GM19035 (cell line): ENCODE measurements around the gene GPRC5B.

Experiments used
- ATAC-seq: cut with Tn5 transposase; IDR thresholded peaks from one replicate; pipeline ENCODE4 v1.9.1; 2021; ENCODE audit not compliant: unreplicated experiment

The GPRC5B gene

DNA sequence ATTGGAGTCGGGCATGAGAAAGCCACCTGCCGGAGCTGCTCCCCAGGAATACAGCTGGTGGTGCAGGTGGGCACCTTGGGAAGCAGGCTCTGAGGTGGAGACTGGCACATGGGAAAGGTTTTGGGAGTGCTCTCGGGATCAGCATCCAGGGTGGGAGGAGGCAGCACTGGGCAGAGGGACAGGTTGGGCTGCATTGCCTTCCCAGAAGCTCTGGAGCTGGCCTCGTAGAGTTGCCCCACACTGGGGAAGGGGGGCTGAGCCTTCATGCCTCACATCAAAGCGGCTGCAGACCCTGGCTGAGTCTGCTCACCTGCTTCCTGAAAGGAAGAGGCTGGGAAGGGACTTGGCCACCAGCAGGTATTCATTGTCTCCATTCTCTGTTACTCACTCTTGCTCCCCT, 13.5 kb upstream of the GPRC5B start:
- ATAC-seq: no peak

DNA sequence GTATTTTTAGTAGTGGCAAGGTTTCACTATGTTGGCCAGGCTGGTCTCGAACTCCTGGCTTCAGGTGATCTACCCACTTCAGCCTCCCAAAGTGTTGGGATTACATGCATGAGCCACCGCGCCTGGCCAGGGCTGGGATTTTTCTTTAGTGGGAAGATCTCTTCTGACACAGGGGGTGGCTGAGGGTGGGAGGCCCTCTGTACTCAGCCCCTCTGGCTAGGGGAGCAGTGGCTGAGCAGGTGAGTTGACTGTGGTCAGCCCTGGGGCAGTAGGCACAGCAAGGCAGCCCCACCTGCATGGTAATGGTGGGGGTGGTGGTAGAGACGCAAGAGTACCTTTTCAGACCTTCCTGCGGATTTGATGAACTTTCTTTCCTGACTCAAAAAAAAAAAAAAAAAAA, 12.3 kb upstream of the GPRC5B start:
- ATAC-seq: no peak

DNA sequence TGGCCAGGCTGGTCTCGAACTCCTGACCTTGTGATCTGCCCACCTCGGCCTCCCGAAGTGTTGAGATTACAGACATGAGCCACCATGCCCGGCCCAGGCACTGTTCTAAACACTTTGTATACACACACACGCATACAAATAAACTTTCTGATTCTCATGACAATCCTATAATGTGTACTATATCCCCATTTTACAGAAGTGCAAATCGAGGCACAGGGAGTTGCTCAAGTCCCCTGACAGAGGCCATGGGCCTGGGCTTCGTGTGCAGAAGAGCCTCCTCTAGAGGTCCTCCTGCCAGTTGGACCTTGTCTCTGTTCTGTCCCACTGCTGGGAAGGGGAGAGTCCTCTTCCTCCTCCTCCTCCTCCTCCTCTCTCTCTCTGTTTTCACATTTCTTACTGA, 9.9 kb upstream of the GPRC5B start:
- ATAC-seq: no peak

DNA sequence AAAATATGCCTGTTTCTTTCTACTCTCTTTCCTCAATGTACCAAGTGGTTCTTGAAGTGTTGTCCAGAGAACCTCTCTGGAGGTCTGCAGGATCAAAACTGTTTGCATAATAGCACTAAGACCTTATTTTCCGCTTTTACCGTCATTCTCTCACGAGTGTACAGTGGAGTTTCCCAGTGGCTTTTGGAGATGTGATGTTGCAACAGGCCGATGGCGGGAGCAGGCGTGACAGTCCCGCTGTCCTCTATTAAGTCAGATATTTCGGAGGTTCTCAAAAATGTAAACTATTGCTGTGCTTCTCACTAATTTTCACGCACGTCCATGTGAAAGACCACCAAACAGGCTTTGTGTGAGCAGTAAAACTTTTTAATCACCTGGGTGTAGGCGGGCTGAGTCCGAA, 8.3 kb upstream of the GPRC5B start:
- ATAC-seq: no peak

DNA sequence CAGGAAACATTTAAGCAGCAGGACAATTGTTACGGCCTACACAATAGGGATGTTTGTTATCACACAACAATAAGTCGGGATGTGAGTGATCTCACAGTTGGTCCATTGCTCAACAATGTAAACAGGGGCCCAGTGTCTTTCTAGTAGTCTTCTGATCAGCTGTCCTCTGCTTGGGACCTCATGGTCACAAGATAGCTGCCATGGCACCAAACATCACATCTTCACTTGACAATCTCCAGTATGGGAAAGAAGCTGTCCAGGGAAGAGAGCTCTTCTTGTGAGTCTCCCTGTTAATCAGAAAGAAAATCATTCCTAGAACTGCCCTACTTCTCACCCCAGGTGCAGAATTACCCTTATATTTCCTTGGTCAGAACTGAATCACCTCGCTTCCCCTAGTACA, 6.3 kb upstream of the GPRC5B start:
- ATAC-seq: no peak

DNA sequence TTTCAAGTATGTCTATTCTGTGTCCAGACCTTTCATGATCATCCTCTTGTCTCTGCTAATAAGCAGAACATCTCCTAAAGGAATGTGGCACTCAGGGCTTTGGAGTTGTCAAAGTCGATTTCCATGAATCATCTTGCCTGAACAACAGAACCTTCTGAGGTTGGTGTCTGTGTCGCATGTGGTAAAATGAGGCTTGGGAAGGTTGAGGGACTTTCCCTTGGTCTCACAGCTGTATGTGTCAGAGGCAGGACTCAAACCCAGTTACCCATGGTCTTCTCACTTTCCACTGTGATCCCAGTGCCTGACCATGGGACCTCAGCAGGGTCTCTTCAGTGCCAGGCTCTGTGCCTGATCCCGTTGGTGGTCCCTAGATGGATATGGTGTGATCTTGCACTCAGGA, 4.2 kb upstream of the GPRC5B start:
- ATAC-seq: no peak

DNA sequence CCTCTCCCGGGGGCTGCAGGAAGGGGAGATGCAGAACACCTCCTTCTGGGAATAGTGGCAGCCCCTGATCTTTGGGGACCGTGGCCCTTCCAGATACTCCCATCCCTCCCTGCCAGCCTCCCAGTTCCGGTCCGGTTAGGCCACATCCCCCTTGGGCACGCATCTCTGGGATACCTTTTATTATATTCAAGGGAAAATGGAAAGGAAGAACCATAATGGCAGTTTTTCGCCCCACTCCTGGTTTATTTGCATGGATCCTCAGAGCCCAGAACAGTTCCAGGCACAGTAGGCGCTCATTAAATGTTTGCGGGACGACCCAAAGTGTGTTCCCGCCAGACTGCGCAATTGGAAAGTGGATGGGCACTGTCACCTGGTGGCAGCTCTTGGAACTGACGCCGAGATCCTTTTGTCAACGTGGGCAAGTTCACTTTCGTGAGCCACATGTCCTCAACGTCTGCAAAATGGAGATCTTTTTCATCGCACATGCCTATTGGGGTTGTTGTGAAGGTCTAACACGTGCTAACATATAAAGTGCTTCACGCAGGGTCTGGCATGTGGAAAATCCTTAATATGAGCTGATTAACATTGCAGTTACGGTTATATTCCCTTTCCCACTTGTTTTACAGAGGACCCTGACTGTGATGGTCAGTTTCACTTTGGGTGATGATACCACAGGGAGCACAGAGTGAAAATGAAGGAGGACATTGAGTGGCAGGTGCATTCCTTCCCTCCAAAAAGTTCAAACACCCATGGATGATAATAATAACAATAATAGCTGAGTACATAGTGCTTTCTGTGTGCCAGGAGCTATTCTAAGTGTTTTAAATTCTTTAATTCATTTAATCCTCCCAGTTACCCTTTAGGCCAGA, 1.7 kb upstream of the GPRC5B start:
- ATAC-seq: no peak

DNA sequence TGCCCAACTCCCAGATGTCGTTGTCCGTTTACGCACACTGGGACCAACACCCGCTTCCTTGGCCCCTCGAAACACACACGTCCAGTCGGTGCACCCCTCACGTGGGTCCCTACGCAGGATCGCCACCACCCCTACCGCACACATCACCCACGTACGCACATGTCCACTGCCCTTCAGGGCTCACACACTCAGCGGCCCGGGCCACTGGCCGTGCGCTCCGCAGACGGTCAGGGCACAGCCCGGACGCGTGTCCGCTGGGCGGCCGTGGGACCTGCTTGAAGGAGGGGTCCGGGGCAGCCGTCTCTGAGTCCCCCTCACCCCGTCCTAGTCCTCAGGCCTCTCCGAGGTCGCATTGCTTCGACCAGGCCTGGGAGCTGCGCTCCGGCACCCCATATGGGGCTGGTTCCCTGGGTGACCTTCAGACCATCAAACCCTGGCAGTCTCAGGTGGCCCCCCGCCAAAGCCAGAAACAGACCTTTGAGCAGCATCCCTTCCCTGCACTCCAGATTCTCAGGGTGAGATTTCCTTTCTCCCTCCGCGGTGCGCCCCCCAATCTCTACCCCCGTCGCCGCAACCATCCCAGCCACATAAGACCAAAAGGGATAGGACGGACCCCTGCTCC, 914 bp upstream of the GPRC5B start:
- no peak for ATAC-seq

DNA sequence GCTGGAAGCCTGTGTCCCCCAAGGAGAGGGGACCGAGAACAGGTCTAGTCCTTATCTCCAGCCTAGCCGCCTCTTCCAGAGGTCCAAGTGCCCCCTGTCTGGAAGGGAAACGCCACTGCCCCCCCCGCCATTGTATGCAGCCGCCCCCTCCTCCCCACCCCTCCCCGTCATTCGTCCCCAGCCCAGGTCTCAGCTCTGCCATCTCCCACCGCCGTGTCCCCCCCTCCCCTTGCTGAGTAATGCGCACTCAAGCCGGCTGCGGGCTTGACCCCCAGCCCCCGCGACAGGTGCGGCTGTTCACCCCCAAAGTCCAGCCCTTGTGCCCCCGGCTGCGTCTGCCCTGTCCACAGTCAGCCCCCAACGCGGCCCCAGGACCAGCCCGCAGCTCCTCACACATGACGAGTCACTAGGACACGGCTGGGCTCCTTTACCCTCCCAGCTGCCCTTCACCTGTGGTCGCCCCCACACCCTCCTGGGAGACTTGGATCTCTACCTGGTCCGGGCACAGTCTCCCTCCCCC, 622 bp downstream of the GPRC5B start:
- ATAC-seq: no peak

DNA sequence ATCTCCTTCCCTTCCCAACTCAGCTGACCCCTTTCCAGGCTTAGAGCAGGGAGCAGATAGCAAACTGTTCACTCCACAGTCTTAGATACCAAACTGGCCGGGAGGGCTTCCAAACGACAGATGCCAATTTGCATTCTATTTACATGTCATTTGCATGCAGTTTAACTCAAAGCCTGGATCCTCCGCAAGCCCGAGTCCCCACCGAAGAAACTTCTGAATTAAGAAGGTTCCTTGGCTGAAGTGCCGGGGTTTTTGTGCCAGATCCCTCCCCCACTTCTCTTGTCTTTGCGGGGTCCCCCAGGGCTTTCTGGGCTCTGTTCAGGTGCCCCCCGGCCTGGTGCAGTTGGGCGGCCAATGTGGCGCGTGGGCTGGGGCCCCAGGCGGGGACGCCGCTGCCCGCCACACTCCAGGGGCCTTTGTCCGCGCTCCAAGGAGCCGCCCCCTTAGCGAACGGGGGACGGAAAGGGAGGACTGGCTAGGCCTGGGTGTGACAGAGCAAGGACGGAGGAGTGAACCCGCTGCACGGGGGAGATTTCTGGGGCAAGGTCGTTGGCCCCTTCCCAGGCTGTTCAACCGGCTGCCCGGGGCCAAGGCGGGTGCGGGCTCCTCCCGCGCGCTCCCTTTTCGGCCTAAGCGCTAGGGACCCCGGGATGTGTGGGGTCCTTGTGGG, 1.2 kb downstream of the GPRC5B start:
- ATAC-seq: no peak

DNA sequence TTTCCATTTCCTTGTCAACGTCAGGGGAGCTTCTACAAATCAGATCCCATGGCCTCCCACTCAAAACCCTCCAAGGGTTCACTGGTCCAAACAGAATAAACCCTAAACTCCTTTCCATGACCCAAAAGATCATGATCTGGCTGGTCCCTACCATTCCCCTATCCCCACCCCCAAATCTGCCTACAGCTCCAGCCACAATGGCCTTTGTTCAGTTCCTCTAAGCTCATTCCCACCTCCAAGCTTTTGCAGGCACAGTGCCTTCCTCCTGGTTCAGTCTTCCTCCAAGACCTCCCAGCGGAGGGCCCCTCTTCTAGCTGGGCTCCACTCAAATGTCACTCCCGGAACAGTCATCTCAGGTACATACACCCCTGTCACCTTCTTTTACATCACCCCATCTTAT, 2.0 kb downstream of the GPRC5B start:
- ATAC-seq: no peak

DNA sequence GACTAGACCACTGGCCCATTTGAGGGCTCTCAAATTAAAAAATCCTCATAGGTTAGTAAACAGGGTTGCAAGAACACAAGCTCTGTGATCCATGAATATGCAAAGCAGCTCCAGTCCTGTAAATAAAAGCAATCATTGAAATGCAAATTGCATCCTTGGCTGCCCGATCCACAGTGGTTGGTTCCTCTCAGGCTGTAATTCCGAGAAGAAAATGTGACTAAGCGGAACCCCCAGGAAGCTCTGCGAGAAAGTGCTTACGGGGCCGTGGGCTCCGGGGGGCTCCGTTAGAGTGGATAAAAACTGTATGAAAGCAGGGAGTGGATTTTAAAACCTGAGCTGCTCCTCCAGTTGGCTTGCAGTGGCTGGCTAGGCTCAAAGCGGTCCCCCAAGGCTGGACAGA, 2.5 kb downstream of the GPRC5B start:
- ATAC-seq: no peak

DNA sequence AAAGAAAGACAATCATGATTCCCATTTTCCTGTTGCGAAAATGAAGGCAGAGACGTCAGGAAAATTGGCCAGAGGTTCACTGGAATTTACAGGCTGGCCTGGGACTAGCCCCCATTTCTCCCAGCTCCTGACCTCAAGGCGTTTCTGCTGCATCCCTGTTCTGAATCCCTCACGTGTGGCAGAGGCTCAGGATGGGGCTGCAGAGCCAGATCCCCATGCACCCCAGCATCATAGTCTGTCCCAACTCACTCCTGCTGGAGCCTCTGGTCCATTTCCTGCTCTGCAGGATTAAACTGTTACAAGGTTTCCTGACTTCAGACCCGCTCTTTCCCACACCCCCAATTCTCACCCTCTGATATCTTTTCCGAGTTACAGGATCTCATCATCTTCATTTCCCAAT, 2.9 kb downstream of the GPRC5B start:
- no peak for ATAC-seq

DNA sequence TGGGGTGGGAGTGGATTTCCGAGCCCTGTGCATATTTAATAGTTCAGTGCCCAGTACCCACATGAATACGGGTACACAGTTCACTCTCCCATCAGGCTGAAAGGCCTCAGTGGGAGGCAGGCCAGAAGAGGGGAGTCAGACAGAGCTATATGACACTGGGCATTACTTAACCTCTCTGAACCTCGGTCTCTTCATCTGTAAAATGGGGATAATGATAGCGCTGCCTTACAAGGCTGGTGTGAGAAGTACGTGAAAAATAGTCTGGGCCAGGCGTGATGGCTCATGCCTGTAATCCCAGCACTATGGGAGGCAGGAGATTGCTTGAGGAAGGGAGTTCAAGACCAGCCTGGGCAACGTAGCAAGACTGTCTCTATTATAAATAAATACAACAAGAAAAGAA, 3.6 kb downstream of the GPRC5B start:
- no peak for ATAC-seq

DNA sequence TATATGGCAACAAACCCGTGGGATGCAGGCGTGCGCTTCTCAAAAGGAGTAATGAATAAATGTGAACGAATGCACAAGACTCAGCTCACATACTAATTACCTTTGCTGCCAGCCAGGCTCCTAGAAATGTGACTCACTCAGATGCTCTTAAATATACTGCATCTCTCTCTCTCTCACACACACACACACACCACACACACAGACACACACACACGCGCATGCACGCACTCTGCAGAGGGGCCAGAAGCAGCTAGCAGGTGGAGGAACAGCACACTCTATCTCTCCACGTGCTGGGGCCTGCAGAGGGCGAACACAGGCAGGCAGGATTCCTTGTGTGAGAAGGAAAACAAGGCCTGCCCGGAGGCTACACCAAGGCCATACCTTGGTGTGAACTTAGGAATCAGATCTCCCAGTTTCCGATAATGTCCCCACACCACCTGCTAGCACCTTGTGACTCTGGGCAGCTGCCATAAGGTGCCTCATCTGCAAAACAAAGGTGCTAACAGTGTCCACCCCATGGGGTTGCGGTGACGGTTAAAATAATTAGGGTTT, 5.3 kb downstream of the GPRC5B start:
- no peak for ATAC-seq

DNA sequence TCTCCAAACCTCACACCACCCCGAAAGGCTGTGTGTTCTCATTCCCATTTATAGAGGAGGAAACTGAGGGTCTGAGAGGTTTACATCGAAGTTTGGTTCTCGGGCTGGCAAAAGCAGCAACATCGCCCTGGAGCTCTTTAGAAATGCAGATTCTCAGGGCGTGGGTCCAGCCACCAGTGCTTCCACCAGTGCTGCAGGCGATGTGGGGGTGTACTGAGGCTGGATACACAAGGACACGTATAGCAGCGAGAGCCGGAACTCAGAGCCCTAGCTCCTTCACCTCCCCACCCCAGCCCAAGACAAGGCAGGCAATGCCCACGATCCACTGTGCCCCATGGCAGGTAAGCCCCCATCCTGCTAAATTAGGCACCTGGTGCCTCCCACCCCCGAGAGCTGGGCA, 5.9 kb downstream of the GPRC5B start:
- ATAC-seq: no peak

DNA sequence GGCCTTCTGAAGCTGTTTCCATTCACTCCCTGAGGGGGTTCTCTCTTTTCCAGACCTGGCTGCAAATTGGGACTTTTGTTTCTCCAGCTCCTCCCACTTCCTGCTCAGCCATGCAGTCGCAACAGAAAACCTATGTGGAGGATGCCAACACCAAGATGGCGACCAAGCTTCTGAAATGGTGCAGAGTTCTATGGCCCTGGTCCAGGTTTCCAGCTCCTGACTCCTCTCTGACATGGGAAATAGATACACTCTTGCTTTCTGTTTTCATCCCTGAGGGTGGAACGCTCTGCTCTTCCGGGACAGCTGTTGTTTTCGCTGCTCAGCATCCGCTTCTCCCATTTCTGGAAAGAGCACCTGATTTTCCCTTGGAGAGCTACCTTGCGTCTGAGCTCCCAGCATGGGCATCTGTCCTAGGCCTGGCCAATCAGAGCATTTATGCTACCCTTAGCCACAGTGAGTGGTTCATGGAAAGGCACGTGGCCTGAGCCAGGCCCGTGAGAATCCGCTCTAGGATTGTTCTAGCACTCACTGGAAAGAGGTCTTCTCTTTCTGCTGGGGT, 8.1 kb downstream of the GPRC5B start:
- no peak for ATAC-seq

DNA sequence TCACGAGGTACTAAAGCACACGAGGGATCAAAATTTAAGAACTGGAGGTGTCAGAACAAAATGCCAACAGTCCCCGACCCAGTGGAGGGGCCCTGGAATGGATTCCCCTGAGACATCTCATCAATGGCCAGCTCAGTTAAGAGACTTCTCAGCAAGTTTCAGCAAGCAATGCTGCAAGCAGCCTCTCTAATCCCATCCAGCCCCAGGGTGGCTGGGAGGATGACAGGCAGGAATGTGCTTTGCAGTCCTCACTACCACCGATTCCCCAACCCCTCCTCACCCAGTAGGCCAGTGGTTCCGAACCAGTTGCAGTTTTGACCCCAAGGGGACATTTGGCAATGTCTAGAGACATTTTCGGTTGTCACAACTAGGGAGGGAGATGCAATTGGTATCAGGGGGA, 8.7 kb downstream of the GPRC5B start:
- no peak for ATAC-seq

DNA sequence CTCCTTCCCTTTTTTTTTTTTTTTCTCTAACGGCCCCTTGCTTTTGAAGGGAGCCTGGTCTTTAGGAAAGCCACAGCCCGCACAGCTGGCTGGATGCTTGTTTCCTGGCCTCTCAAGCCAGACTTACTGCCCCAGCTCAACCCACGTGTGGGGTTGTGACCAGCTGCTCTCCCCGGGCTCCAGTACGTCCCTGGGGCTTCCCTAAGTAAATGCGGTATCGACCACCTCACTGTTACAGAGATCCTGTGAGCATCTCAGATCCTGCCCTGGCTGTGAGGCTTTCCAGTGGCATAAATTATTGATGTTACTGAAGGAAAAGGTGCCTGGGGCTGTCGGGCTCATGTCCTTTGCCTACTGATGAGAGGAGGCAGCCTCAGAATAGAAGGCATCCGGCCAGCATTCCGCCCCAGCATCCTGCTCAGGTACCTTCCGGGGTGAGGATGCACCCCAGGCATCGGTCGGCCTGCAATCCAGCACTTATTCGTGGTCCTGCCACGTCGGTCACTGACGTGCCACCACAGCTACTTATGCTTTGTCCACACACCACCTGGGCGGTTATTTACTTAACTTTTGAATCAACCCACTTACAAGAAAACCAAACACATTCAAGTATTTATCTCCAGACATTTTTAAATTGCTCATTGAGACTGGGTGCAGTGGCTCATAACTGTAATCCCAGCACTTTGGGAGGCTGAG, 9.6 kb downstream of the GPRC5B start:
- no peak for ATAC-seq

DNA sequence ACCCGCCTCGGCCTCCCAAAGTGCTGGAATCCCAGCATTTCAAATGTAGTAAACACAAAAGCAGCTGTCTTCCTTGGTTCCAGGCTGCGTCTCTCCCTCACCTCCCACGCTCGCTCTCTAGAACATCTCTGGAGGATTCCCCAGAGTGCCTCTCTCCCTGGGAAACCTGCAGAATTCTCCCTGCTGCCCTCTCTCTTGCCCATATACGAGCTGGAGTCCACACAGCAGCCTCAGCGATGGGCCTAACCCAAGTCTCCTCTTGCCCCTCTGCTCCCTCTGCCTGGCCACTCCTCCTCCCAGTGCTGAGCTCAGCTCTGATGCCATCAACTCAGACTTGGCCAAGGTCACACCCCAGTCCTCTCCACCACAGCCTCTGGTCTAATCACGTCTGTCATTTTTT, 10.6 kb downstream of the GPRC5B start:
- no peak for ATAC-seq

DNA sequence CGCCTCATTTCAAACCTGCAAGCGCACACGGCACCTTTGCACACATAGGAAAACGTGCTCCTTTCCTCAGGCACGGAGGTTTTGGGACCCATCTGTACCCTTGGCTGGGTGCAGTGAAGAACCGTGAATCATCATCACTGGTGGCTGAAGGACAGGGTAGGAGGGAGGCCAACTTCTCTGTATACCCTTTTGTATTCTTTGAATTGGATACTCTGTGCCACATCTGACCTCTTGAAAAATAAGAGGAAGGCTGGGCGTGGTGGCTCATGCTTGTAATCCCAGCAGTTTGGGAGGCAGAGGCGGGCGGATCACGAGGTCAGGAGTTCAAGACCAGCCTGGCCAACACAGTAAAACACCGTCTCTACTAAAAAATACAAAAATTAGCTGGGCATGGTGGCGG, 11.7 kb downstream of the GPRC5B start:
- ATAC-seq: no peak
